Measurements from ENCODE around the gene LNX2. TPM values are rescaled to one million over a fixed set of nuclear protein-coding genes. Genes with fewer than 3 reads are reported as not detected.

The LNX2 gene
- polyA plus RNA-seq, 1 donor (not counting 4 experiments of a cell fraction or from before 2014, with no cell fraction given) = 17.0 TPM

DNA sequence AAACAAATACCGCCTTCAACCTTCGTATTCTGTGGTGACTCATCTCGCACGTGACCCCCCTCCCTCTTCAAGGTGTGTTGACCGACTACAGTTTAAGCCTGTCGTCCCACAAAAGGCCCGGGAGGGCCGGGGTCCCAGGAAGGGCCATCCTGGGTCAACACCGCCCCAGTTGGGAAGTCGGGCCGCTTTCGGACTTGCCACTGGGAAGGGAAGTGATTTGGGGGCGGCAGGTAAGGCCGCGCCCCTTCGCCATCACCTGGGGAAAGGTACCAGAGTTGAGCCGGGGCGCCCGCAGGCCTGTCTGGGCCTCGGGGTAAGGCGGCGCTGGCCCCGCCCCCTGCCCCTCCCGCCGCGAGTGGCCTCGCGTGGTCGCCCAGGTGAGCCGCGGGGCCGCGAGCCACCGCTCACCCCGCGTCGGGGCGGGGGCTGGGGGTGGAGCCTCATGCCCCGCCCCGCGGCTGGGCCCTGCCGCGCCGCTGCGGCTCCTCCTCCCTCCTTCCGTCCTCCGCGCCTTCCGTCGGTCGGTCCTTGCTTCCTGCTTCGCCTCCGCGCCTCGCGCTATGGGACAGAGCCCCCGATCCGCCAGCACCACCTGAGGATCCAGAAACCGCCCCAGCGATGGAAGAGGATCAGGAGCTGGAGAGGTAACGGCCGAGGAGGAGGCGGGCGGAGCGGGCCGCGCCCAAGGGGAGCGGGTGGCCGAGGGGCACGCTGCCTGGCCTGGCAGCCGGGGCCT lies 1.2 kb upstream of the LNX2 start, which contains the start of gene POLR1D:
TSS of gene POLR1D (plus strand) at position 527 of the 736 bp plus-strand sequence. CDS start at position 619, 92 bp downstream.
- dilution Hi-C loops (cut with MboI; ENCODE audit: extremely low pct_ligation_motif_present, low sequenced_read_pairs) = no loop called here
- TF ChIP-seq EZH2 (IDR thresholded peaks at IDR 0.05; ENCODE audit: low read length) = no peak
- TF ChIP-seq, protein P1, sequence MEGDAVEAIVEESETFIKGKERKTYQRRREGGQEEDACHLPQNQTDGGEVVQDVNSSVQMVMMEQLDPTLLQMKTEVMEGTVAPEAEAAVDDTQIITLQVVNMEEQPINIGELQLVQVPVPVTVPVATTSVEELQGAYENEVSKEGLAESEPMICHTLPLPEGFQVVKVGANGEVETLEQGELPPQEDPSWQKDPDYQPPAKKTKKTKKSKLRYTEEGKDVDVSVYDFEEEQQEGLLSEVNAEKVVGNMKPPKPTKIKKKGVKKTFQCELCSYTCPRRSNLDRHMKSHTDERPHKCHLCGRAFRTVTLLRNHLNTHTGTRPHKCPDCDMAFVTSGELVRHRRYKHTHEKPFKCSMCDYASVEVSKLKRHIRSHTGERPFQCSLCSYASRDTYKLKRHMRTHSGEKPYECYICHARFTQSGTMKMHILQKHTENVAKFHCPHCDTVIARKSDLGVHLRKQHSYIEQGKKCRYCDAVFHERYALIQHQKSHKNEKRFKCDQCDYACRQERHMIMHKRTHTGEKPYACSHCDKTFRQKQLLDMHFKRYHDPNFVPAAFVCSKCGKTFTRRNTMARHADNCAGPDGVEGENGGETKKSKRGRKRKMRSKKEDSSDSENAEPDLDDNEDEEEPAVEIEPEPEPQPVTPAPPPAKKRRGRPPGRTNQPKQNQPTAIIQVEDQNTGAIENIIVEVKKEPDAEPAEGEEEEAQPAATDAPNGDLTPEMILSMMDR (optimal IDR thresholded peaks at IDR 0.05 in 1 of 3, IDR thresholded peaks at IDR 0.05 in 1 of 3, conservative IDR thresholded peaks at IDR 0.05 in 1 of 3; ENCODE audit: extremely low read depth in 1 of 3, insufficient read depth in 2 of 3, low read length in 3 of 3) = no peak
- Histone ChIP-seq H3K4me3 (ENCODE audit: control insufficient read depth in 2 of 3, extremely low read depth in 1 of 3, insufficient read depth in 2 of 3, low read depth in 1 of 3, low read length in 3 of 3) (peak within 1 kb of the TSS; percentile 97 to 99 (median 98)), H2AFZ (ENCODE audit: control insufficient read depth, low read length) (peak within 1 kb of the TSS; percentile 68), H3K36me3 (ENCODE audit: control insufficient read depth in 2 of 2, extremely low read depth in 1 of 2, insufficient read depth in 2 of 2, low read length in 2 of 2) (peaks cover 6 to 13% of the 10 kb centered on the region in 2 experiments), H3K79me2 (ENCODE audit: control insufficient read depth, insufficient read depth, low read length) (peaks cover 81% of the 10 kb centered on the region), H3K4me2 (ENCODE audit: control insufficient read depth, extremely low read depth, insufficient read depth, low read depth, low read length) (peak within 1 kb of the TSS; percentile 95), H3K9me3 (ENCODE audit: control insufficient read depth, low read depth, low read length) (no peaks in the 10 kb centered on the region), H4K20me1 (ENCODE audit: control insufficient read depth, extremely low read depth, insufficient read depth, low read length) (peaks cover 4% of the 10 kb centered on the region), H3K9ac (ENCODE audit: control insufficient read depth, extremely low read depth, insufficient read depth, low read length) (peak within 1 kb of the TSS; percentile 98), H3K4me1 (ENCODE audit: control insufficient read depth, extremely low read depth, insufficient read depth, low read length) (peaks cover 36% of the 10 kb centered on the region), H3K9me1 (ENCODE audit: control insufficient read depth, extremely low read depth, insufficient read depth, low read length) (no peaks in the 10 kb centered on the region), H3K27me3 (ENCODE audit: control insufficient read depth, extremely low read depth, insufficient read depth, low read length) (no peaks in the 10 kb centered on the region), H3K27ac (ENCODE audit: control insufficient read depth, insufficient read depth, low read length) (peak within 1 kb of the TSS; percentile 99)
- DNase-seq (ENCODE audit: low read depth, low spot score) (no peak), FAIRE-seq (peak; percentile 39)

- H3K79me2 ChIP-seq (ENCODE audit: control insufficient read depth, insufficient read depth, low read length) = peaks cover 81% of the 10 kb centered on the region
- H3K9ac ChIP-seq (ENCODE audit: control insufficient read depth, extremely low read depth, insufficient read depth, low read length) = peak overlapping the region; percentile 98
- H3K9me1 ChIP-seq (ENCODE audit: control insufficient read depth, extremely low read depth, insufficient read depth, low read length) = no peaks in the 10 kb centered on the region
- H3K27me3 ChIP-seq (ENCODE audit: control insufficient read depth, extremely low read depth, insufficient read depth, low read length) = no peaks in the 10 kb centered on the region
- peak overlapping the region; percentile 45 for H2AFZ ChIP-seq (ENCODE audit: control insufficient read depth, low read length)
- peak overlapping the region; percentile 71 to 97 (median 81) for H3K4me3 ChIP-seq (ENCODE audit: control insufficient read depth in 2 of 3, extremely low read depth in 1 of 3, insufficient read depth in 2 of 3, low read depth in 1 of 3, low read length in 3 of 3)
- peak overlapping the region; percentile 99 for H3K27ac ChIP-seq (ENCODE audit: control insufficient read depth, insufficient read depth, low read length)
- peaks cover 36% of the 10 kb centered on the region for H3K4me1 ChIP-seq (ENCODE audit: control insufficient read depth, extremely low read depth, insufficient read depth, low read length)
- peak overlapping the region; percentile 90 for H3K4me2 ChIP-seq (ENCODE audit: control insufficient read depth, extremely low read depth, insufficient read depth, low read depth, low read length)
- peak; percentile 5 for FAIRE-seq
- dilution Hi-C loops (cut with MboI; ENCODE audit: extremely low pct_ligation_motif_present, low sequenced_read_pairs) = no loop called here
- TF ChIP-seq, protein P1 (optimal IDR thresholded peaks at IDR 0.05 in 1 of 3, IDR thresholded peaks at IDR 0.05 in 1 of 3, conservative IDR thresholded peaks at IDR 0.05 in 1 of 3; ENCODE audit: extremely low read depth in 1 of 3, insufficient read depth in 2 of 3, low read length in 3 of 3) = no peak
- TF ChIP-seq EZH2 (IDR thresholded peaks at IDR 0.05; ENCODE audit: low read length) = no peak
- no peak for DNase-seq (ENCODE audit: low read depth, low spot score)
- peaks cover 6 to 13% of the 10 kb centered on the region in 2 experiments for H3K36me3 ChIP-seq (ENCODE audit: control insufficient read depth in 2 of 2, extremely low read depth in 1 of 2, insufficient read depth in 2 of 2, low read length in 2 of 2)
- H4K20me1 ChIP-seq (ENCODE audit: control insufficient read depth, extremely low read depth, insufficient read depth, low read length) = peaks cover 4% of the 10 kb centered on the region
- no peaks in the 10 kb centered on the region for H3K9me3 ChIP-seq (ENCODE audit: control insufficient read depth, low read depth, low read length)
Measured at GRCh38 chr13:27621116-27621365, 712 bp upstream of the LNX2 start.
